H1 (cell line): ENCODE measurements around the gene DYDC2. TPM values are rescaled to one million over a fixed set of nuclear protein-coding genes. Genes with fewer than 3 reads are reported as not detected.

Experiments used
- CTCF ChIA-PET: fragments of 300-600 bp; sonication (Branson Sonifier 250); formaldehyde crosslinking; loops from one replicate; lab custom pipeline; 2021; ENCODE audit not compliant: partially characterized antibody; lab: Charles Lee
- POLR2A ChIA-PET: fragments of 300-600 bp; sonication (Branson Sonifier 250); formaldehyde crosslinking; loops from one replicate; lab custom pipeline; 2021; ENCODE audit warnings: inconsistent platforms; ENCODE audit not compliant: partially characterized antibody; lab: Charles Lee
- DNase-seq, 2 experiments: peaks; one replicate each; pipeline versions ENCODE4 v3.0.0 to v3.0.0-alpha.2; 2010 to 2022; ENCODE audit warnings: low spot score in 2 of 2, low read depth in 1 of 2, mixed read lengths in 1 of 2
- FAIRE-seq: peaks from 2 replicates; lab custom pipeline; 2011; peaks lifted over from hg19 to GRCh38; lab: Jason Lieb, UNC
- H2AFZ ChIP-seq: 2 replicates; pipeline ENCODE4 v1.8.1; 2012; ENCODE audit warnings: low read length, inconsistent platforms
- H2AK5ac ChIP-seq: 2 replicates; pipeline ENCODE4 v1.6.1; 2013; ENCODE audit warnings: low read depth, low read length
- H2BK120ac ChIP-seq: replicated peaks from 2 replicates; pipeline ENCODE3; 2013; ENCODE audit warnings: low read depth, low read length, inconsistent platforms
- H2BK12ac ChIP-seq: 2 replicates; pipeline ENCODE4 v1.6.1; 2013; ENCODE audit warnings: low read depth, low read length
- H2BK15ac ChIP-seq: 2 replicates; pipeline ENCODE4 v1.6.1; 2013; ENCODE audit warnings: low read length
- H2BK20ac ChIP-seq: 2 replicates; pipeline ENCODE4 v1.6.1; 2013; ENCODE audit warnings: low read length
- H2BK5ac ChIP-seq: 2 replicates; pipeline ENCODE4 v1.6.1; 2013; ENCODE audit warnings: low read depth, low read length
- H3K14ac ChIP-seq: 2 replicates; pipeline ENCODE4 v1.6.1; 2013; ENCODE audit warnings: inconsistent platforms; ENCODE audit not compliant: insufficient read length
- H3K18ac ChIP-seq: 2 replicates; pipeline ENCODE4 v1.6.1; 2013; ENCODE audit warnings: low read length; ENCODE audit errors: extremely low read depth
- H3K23ac ChIP-seq: 2 replicates; pipeline ENCODE4 v1.6.1; 2013; ENCODE audit warnings: inconsistent platforms; ENCODE audit not compliant: insufficient read length
- H3K23me2 ChIP-seq: 2 replicates; pipeline ENCODE4 v1.6.1; 2013; ENCODE audit warnings: low read depth, low read length
- H3K27ac ChIP-seq: 2 replicates; pipeline ENCODE4 v1.6.1; 2011; ENCODE audit warnings: low read depth, low read length, inconsistent platforms
- H3K27me3 ChIP-seq, 4 experiments: replicated peaks in 1 of 4; 1 replicate in 1 of 4; 2 replicates in 3 of 4; pipeline versions ENCODE4 v1.6.1 to v1.8.1; 2011 to 2013; ENCODE audit warnings: low read length in 3 of 4, mild to moderate bottlenecking in 3 of 4, inconsistent platforms in 2 of 4, mixed read lengths in 2 of 4, moderate library complexity in 1 of 4; ENCODE audit not compliant: control insufficient read depth in 3 of 4, insufficient read depth in 3 of 4; ENCODE audit errors: extremely low read depth in 1 of 4
- H3K36me3 ChIP-seq, 4 experiments: 2 replicates each; pipeline versions ENCODE4 v1.6.1 to v1.8.1; 2011 to 2013; ENCODE audit warnings: mild to moderate bottlenecking in 4 of 4, low read length in 3 of 4, moderate library complexity in 2 of 4, control low read depth in 1 of 4, inconsistent platforms in 1 of 4; ENCODE audit not compliant: insufficient read depth in 4 of 4, control insufficient read depth in 2 of 4
- H3K4ac ChIP-seq: replicated peaks from 2 replicates; pipeline ENCODE3; 2013; ENCODE audit warnings: low read length, low read depth, mixed read lengths, inconsistent platforms; ENCODE audit not compliant: insufficient read length
- H3K4me1 ChIP-seq, 4 experiments: replicated peaks in 1 of 4; 1 replicate in 1 of 4; 2 replicates in 3 of 4; pipeline versions ENCODE4 v1.6.1 to v1.8.1; 2011 to 2013; ENCODE audit warnings: low read length in 3 of 4, inconsistent platforms in 2 of 4, mixed read lengths in 1 of 4; ENCODE audit not compliant: insufficient read depth in 4 of 4, control insufficient read depth in 3 of 4
- H3K4me2 ChIP-seq, 2 experiments: 2 replicates each; pipeline versions ENCODE4 v1.6.1 to v1.8.1; 2011 to 2013; ENCODE audit warnings: low read depth in 2 of 2, low read length in 2 of 2, control low read depth in 1 of 2, inconsistent platforms in 1 of 2, mild to moderate bottlenecking in 1 of 2; ENCODE audit not compliant: insufficient read depth in 1 of 2
- H3K4me3 ChIP-seq, 4 experiments: fragments of 200-600, 300-600 bp in 1 of 4; sonication (generic), shearing (Covaris generic), sonication (Bioruptor Twin) in 1 of 4; 2 replicates each; pipeline versions ENCODE4 v1.5.1 to v1.8.1; 2011 to 2016; ENCODE audit warnings: low read length in 4 of 4, low read depth in 3 of 4, control low read depth in 2 of 4, inconsistent platforms in 2 of 4, mild to moderate bottlenecking in 2 of 4, mixed read lengths in 1 of 4, moderate library complexity in 1 of 4; ENCODE audit not compliant: insufficient read depth in 2 of 4; ENCODE audit errors: extremely low read depth in 1 of 4
- H3K56ac ChIP-seq: replicated peaks from 2 replicates; pipeline ENCODE3; 2013; ENCODE audit warnings: low read depth, mild to moderate bottlenecking, mixed read lengths, low read length, inconsistent platforms; ENCODE audit not compliant: insufficient read length
- H3K79me1 ChIP-seq: 2 replicates; pipeline ENCODE4 v1.6.1; 2013; ENCODE audit warnings: low read depth, low read length, control low read depth
- H3K79me2 ChIP-seq, 2 experiments: 2 replicates each; pipeline versions ENCODE4 v1.6.1 to v1.8.1; 2012 to 2013; ENCODE audit warnings: low read length in 2 of 2, mild to moderate bottlenecking in 2 of 2, inconsistent platforms in 1 of 2; ENCODE audit not compliant: insufficient read depth in 2 of 2, control insufficient read depth in 1 of 2
- H3K9ac ChIP-seq, 4 experiments: replicated peaks in 1 of 4; 1 replicate in 1 of 4; 2 replicates in 3 of 4; pipeline versions ENCODE4 v1.6.1 to v1.8.1; 2011 to 2013; ENCODE audit warnings: low read depth in 3 of 4, low read length in 3 of 4, control low read depth in 2 of 4, mild to moderate bottlenecking in 2 of 4, moderate library complexity in 2 of 4, inconsistent platforms in 1 of 4; ENCODE audit errors: extremely low read depth in 1 of 4
- H3K9me3 ChIP-seq, 2 experiments: 2 replicates each; pipeline versions ENCODE4 v1.6.1 to v1.8.1; 2012 to 2013; ENCODE audit warnings: mild to moderate bottlenecking in 2 of 2, moderate library complexity in 2 of 2, control low read depth in 1 of 2, inconsistent platforms in 1 of 2, low read depth in 1 of 2, low read length in 1 of 2, mixed read lengths in 1 of 2; ENCODE audit not compliant: insufficient read depth in 2 of 2
- H4K20me1 ChIP-seq, 2 experiments: replicated peaks in 1 of 2; 2 replicates each; pipeline versions ENCODE3 to v1.8.1; 2011 to 2013; ENCODE audit warnings: inconsistent platforms in 2 of 2, low read length in 2 of 2, mild to moderate bottlenecking in 1 of 2; ENCODE audit not compliant: insufficient read depth in 2 of 2, control insufficient read depth in 1 of 2
- H4K5ac ChIP-seq: 2 replicates; pipeline ENCODE4 v1.6.1; 2013; ENCODE audit warnings: low read length, low read depth, mixed read lengths, inconsistent platforms; ENCODE audit not compliant: insufficient read length
- H4K8ac ChIP-seq: 2 replicates; pipeline ENCODE4 v1.8.0; 2013; ENCODE audit warnings: mild to moderate bottlenecking, moderate library complexity, low read length, inconsistent platforms; ENCODE audit not compliant: insufficient read depth; ENCODE audit errors: extremely low read depth
- H4K91ac ChIP-seq: replicated peaks from 2 replicates; pipeline ENCODE3; 2013; ENCODE audit warnings: low read length, mixed read lengths, inconsistent platforms; ENCODE audit not compliant: insufficient read length
- ASH2L ChIP-seq: fragments of 200-600, 300-600 bp; sonication (generic); IDR thresholded peaks from one replicate; pipeline ENCODE4 v1.7.1; 2017; ENCODE audit warnings: low read length
- ATF2 ChIP-seq: IDR thresholded peaks from 2 replicates; pipeline ENCODE4 v1.6.1; 2012; ENCODE audit warnings: low read length, inconsistent platforms
- CBX5 ChIP-seq: fragments of 300-800, 300-1000 bp; sonication (generic); IDR thresholded peaks from 2 replicates; pipeline ENCODE4 v1.7.1; 2016; ENCODE audit warnings: antibody characterized with exemption, low read length, low read depth
- EZH2 ChIP-seq: fragments of 200-600 bp; sonication (generic); IDR thresholded peaks from 2 replicates; pipeline ENCODE4 v1.7.1; 2012; ENCODE audit warnings: low read depth, mild to moderate bottlenecking, moderate library complexity, low read length, inconsistent platforms; ENCODE audit not compliant: severe bottlenecking
- HDAC2 ChIP-seq, 2 experiments: fragments of 300-600 bp in 1 of 2; sonication (generic) in 1 of 2; IDR thresholded peaks; 2 replicates each; pipeline ENCODE4 v1.6.1; 2011 to 2012; ENCODE audit warnings: low read depth in 2 of 2, low read length in 2 of 2, mild to moderate bottlenecking in 2 of 2, moderate library complexity in 2 of 2, borderline replicate concordance in 1 of 2, inconsistent platforms in 1 of 2
- HDAC6 ChIP-seq: IDR thresholded peaks from one replicate; pipeline ENCODE4 v1.7.1; 2012; ENCODE audit warnings: low read depth, mild to moderate bottlenecking, inconsistent platforms, low read length, moderate library complexity
- SAP30 ChIP-seq: fragments of 300-600 bp; sonication (generic); IDR thresholded peaks from 2 replicates; pipeline ENCODE4 v1.7.1; 2012; ENCODE audit warnings: low read length, moderate library complexity, mild to moderate bottlenecking, inconsistent platforms; ENCODE audit not compliant: insufficient read depth, insufficient replicate concordance
- SIRT6 ChIP-seq: IDR thresholded peaks from one replicate; pipeline ENCODE4 v1.7.1; 2012; ENCODE audit warnings: low read length, inconsistent platforms
- SIX5 ChIP-seq: IDR thresholded peaks from 2 replicates; pipeline ENCODE4 v1.6.1; 2011; ENCODE audit warnings: mild to moderate bottlenecking, low read depth, low read length
- TAF7 ChIP-seq: optimal IDR thresholded peaks from 2 replicates; pipeline ENCODE3; 2011; ENCODE audit warnings: low read depth, mild to moderate bottlenecking, inconsistent platforms, low read length, moderate library complexity, borderline replicate concordance
- WGBS, 2 experiments: shearing (Covaris generic) in 1 of 2; methylation state at CpG; one replicate each; pipeline versions ENCODE4 v1.1.6 to v1.1.7; 2013 to 2015; ENCODE audit warnings: low lambda C conversion rate in 2 of 2, mixed read lengths in 2 of 2, inconsistent platforms in 1 of 2, low coverage in 1 of 2, missing lambda C conversion rate in 1 of 2; ENCODE audit not compliant: insufficient replicate concordance in 2 of 2, insufficient coverage in 1 of 2, insufficient read length in 1 of 2; ENCODE audit errors: extremely low coverage in 1 of 2, missing lambda C conversion rate in 1 of 2; 5-methylcytosine and 5-hydroxymethylcytosine counted together
- polyA plus RNA-seq, 7 experiments: library from polyadenylated mRNA; depleted of rRNA in 3 of 7; stranded (reverse) in 5 of 7; unstranded in 2 of 7; fragments of >200 nt in 5 of 7; fragments of 200-250 nt in 2 of 7; gene quantifications; 1 replicate in 5 of 7; 2 replicates in 1 of 7; 4 replicates in 1 of 7; pipeline versions ENCODE4 v1.2.1 to v1.2.3, GENCODE V29; 2011 to 2013; ENCODE audit warnings: missing spikeins in 2 of 7, mixed read lengths in 2 of 7
- total RNA-seq: library from RNA; stranded (reverse); fragmentation: NEBNext Ultra II Directional; extraction: Animal tissue kit (Norgen Biotek cat#: 25700); gene quantifications from 2 replicates; pipeline ENCODE4 v1.2.1, GENCODE V29; 2021
- TF ChIP-seq, protein P1 (sequence below): IDR thresholded peaks from 2 replicates; pipeline ENCODE4 v1.6.1; 2012; ENCODE audit warnings: inconsistent platforms

Gene DYDC2
- total and polyA plus RNA-seq, 2 of the 8 experiments (the other 6 are each of a cell fraction or from before 2014, with no cell fraction given) = 1.5 to 5.2 TPM

GRCh38 chr10:80411267-80411668, 54.7 kb downstream of the DYDC2 start:
- H3K14ac ChIP-seq = no peak overlapping the region
- H4K91ac ChIP-seq = no peak overlapping the region
- no peak overlapping the region for H2BK15ac ChIP-seq
- POLR2A ChIA-PET = no interaction called here
- no peak overlapping the region for H2BK120ac ChIP-seq
- H2AK5ac ChIP-seq = no peak overlapping the region
- no peak overlapping the region for H2BK20ac ChIP-seq
- no peak overlapping the region for H3K23ac ChIP-seq
- FAIRE-seq (no peak), DNase-seq (no peak)
- 88% methylated on average over 2 of the region's 2 CpGs; no CpG with 5 or more reads in 1 of the 2 experiments for WGBS, 2 experiments
- peaks cover 16 to 34% of the 10 kb centered on the region in 2 experiments for H4K20me1 ChIP-seq
- H3K79me2 ChIP-seq = peaks cover 0 to 22% of the 10 kb centered on the region in 2 experiments; a peak in 2 of 4 replicates
- H3K79me1 ChIP-seq = peaks cover 4% of the 10 kb centered on the region
- H3K56ac ChIP-seq = no peak overlapping the region
- H2BK5ac ChIP-seq = no peak overlapping the region
- H3K18ac ChIP-seq = no peak overlapping the region
- no peak overlapping the region for H2AFZ ChIP-seq
- CTCF ChIA-PET = interaction anchor here (0.8 to 3.1 kb wide), 7 partner anchors 9 to 186 kb away, joined by 3 to 22 read pairs (median 4); no protein-coding TSS in a partner anchor
- H3K9me3 ChIP-seq = no peaks in the 10 kb centered on the region
- no peaks in the 10 kb centered on the region; a peak in 3 of 8 replicates for H3K36me3 ChIP-seq
- no peak overlapping the region for H2BK12ac ChIP-seq
- peaks cover 0 to 12% (median 10%) of the 10 kb centered on the region in 4 experiments; a peak in 4 of 7 replicates for H3K27me3 ChIP-seq
- H3K4me2 ChIP-seq = no peak overlapping the region
- no peak overlapping the region for H4K8ac ChIP-seq
- H3K23me2 ChIP-seq = peaks cover 9% of the 10 kb centered on the region; the same call in 1 of the 2 replicates
- no peak overlapping the region for H3K9ac ChIP-seq
- no peak overlapping the region for H3K27ac ChIP-seq
- H3K4ac ChIP-seq = no peak overlapping the region
- no peak overlapping the region for H3K4me3 ChIP-seq
- H3K4me1 ChIP-seq = peaks cover 1 to 7% (median 5%) of the 10 kb centered on the region in 4 experiments
- no peak overlapping the region for H4K5ac ChIP-seq
- no peak for TF ChIP-seq ATF2
- no peak for TF ChIP-seq SIX5
- no peak for TF ChIP-seq TAF7
- TF ChIP-seq, protein P1, sequence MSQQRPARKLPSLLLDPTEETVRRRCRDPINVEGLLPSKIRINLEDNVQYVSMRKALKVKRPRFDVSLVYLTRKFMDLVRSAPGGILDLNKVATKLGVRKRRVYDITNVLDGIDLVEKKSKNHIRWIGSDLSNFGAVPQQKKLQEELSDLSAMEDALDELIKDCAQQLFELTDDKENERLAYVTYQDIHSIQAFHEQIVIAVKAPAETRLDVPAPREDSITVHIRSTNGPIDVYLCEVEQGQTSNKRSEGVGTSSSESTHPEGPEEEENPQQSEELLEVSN = no peak
- TF ChIP-seq ASH2L = no peak
- no peak for TF ChIP-seq EZH2
- no peak for TF ChIP-seq CBX5
- TF ChIP-seq SIRT6 = no peak
- TF ChIP-seq SAP30 = no peak
- no peak for TF ChIP-seq HDAC6
- TF ChIP-seq HDAC2 (IDR thresholded peaks at IDR 0.05; ENCODE audit: borderline replicate concordance in 1 of 2, low read depth in 2 of 2, low read length in 2 of 2) = no peak
